NCI-H345 (cell line): ENCODE measurements around the gene OLIG3.

ENCODE experiments used
- DNase-seq: peaks from one replicate; lab custom pipeline; 2025; lab: John Stamatoyannopoulos, UW

OLIG3 gene

DNA sequence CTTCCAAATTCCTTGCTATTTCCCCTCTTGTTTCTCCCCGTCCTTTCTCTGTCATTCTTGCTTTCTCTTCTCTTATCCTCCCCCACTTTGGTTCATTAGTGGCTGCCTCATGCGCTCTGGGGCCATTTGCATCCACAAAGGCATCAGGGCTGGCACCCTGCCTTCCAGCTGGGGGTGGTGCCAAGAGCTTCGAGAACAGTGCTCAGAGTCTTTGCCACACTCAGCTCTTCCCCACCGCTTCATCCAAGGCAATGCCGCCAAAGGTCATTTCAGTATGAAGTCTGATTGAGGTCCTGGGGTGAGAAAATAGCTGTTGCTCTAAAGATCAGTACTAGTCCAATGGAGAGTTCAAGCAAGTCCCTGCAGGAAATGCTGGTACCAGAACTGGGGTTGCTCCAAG lies 22.7 kb downstream of the OLIG3 start:
- DNase-seq: no peak

DNA sequence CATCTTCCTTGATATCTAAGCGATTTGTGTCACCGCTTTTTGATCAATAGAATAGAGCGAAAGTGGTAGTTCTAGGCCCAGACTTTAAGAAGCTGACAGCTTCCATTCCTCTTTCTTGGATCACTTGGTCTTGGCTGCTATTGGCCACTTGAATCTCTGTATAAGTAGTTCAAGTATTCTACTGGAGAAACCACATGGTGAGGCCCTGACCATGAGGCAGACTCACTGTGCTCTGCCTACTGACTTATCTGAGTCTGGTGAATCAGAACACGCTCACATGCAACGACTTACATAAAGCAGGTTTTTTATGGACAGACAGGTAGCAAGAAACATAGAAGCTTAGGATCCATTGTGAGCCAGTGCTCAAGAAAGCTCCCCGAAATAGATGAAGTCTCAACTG lies 27.0 kb downstream of the OLIG3 start:
- no peak for DNase-seq

DNA sequence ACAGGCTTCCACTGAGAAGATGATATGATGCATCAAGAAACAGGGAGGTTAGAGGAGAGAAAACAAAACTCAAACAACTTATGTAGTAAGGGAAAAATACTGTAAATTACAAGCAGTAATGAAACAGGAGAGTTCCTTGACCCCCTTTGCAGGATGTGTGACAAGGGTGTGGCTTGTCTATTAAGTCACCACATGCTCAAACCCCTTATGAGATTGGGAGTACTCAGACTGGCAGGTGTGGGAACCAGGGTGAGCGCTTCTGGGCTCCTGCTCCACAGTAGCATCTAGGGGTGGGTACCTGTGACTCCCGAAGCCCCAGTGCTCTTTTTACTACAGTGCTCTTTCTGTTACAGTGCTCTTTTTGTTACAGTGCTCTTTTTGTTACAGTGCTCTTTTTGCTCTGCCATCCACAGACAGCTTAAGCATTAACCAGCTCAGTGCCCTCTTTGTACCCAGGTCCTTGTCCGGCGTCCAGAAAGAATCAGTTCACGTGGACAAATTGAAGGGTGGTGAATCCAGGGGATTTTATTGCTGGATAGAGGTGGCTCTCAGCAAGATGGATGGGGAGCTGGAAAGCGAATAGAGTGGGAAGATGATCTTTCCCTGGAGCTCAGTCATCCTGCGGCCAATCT lies 28.7 kb downstream of the OLIG3 start:
- DNase-seq: no peak

DNA sequence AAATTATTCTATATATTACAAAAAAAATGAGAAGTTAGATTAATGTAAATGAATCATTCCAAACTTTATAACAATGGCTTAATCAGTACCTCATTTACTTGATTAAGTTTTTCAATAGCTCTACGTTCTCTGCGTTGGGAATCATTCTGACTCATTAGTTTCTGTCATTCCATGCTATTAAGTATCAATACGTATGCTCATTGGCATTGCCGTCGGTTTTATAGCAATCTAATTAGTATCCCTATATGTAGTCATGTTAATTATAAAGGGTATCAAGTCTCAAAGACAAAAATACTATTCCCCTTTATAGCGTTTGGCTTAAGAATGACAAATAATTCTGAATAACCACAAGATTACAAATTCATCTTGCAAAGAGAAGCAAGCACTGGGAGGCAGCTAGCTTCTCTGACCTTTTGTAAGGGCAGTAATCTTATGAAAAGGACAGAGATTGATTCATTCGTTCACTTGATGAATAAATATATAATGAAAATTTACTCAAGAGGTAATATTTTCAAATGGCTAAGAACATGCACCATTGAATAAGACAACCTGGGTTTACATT lies 41.8 kb downstream of the OLIG3 start:
- no peak for DNase-seq

DNA sequence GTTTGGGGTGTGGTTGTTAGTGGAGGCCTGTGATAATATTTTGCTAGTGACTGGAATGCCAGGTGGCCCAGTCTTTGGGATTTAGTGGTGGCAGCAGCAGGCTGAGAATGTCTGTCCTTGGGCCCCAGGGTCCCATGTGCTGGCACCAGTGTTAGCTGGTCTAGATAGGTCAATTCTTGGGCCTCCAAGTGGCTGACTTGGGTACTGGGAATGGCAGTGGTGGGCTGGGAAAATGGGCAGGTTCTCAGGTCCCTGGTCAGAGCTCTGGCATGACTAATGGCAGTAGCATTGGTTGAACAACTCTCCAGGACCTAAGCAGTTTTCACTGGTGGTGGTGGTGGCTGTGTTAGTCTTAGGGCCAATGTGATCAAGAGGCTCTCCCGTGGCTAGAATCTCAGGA lies 50.3 kb downstream of the OLIG3 start:
- DNase-seq: no peak
